HL-60 (cell line): ENCODE measurements around the gene BSG.
"Not testable (repeated sequence)": the region's sequence is repeated elsewhere in the genome, so short reads cannot be mapped to it uniquely, and the experiment has no call there.

Experiments used
- GABPA ChIP-seq: IDR thresholded peaks from 2 replicates; pipeline ENCODE4 v1.6.1; 2012; ENCODE audit warnings: low read depth
- POLR2AphosphoS5 ChIP-seq: IDR thresholded peaks from 2 replicates; pipeline ENCODE4 v1.6.1; 2012; ENCODE audit warnings: low read depth
- SPI1 ChIP-seq: IDR thresholded peaks from 2 replicates; pipeline ENCODE4 v1.6.1; 2012; ENCODE audit warnings: low read depth, mild to moderate bottlenecking, borderline replicate concordance
- TF ChIP-seq, protein P1 (sequence below): IDR thresholded peaks from 2 replicates; pipeline ENCODE4 v1.6.1; 2012; ENCODE audit warnings: low read depth; ENCODE audit not compliant: insufficient replicate concordance
- TF ChIP-seq, protein P2 (sequence below): IDR thresholded peaks from one replicate; pipeline ENCODE4 v1.5.1; 2011; ENCODE audit warnings: low read length, control low read depth, inconsistent platforms; ENCODE audit not compliant: insufficient read depth

DNA sequence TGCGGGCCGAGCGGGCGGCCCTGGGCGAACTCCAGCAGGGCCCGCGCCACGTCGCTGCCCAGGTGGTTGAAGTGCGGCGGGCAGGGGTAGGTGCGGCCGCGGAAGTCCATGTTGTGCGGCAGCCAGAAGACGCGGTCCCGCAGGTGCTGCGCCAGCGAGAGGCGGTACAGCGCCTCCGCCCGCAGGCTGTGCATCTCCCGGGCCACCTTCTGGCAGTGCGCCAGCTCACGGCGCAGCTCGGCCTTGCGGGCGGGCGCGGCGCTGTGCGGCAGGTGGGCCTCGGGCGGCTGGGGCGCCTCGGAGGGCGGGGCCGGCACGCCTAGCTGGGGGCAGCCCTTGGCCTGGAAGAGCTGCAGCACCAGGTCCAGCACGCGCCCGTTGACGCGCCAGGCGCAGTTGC, 48.8 kb downstream of the BSG start:
- TF ChIP-seq, protein P1, sequence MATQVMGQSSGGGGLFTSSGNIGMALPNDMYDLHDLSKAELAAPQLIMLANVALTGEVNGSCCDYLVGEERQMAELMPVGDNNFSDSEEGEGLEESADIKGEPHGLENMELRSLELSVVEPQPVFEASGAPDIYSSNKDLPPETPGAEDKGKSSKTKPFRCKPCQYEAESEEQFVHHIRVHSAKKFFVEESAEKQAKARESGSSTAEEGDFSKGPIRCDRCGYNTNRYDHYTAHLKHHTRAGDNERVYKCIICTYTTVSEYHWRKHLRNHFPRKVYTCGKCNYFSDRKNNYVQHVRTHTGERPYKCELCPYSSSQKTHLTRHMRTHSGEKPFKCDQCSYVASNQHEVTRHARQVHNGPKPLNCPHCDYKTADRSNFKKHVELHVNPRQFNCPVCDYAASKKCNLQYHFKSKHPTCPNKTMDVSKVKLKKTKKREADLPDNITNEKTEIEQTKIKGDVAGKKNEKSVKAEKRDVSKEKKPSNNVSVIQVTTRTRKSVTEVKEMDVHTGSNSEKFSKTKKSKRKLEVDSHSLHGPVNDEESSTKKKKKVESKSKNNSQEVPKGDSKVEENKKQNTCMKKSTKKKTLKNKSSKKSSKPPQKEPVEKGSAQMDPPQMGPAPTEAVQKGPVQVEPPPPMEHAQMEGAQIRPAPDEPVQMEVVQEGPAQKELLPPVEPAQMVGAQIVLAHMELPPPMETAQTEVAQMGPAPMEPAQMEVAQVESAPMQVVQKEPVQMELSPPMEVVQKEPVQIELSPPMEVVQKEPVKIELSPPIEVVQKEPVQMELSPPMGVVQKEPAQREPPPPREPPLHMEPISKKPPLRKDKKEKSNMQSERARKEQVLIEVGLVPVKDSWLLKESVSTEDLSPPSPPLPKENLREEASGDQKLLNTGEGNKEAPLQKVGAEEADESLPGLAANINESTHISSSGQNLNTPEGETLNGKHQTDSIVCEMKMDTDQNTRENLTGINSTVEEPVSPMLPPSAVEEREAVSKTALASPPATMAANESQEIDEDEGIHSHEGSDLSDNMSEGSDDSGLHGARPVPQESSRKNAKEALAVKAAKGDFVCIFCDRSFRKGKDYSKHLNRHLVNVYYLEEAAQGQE, result not testable (repeated sequence)
- TF ChIP-seq POLR2AphosphoS5, GABPA, SPI1: not testable (repeated sequence)
- TF ChIP-seq, protein P2, sequence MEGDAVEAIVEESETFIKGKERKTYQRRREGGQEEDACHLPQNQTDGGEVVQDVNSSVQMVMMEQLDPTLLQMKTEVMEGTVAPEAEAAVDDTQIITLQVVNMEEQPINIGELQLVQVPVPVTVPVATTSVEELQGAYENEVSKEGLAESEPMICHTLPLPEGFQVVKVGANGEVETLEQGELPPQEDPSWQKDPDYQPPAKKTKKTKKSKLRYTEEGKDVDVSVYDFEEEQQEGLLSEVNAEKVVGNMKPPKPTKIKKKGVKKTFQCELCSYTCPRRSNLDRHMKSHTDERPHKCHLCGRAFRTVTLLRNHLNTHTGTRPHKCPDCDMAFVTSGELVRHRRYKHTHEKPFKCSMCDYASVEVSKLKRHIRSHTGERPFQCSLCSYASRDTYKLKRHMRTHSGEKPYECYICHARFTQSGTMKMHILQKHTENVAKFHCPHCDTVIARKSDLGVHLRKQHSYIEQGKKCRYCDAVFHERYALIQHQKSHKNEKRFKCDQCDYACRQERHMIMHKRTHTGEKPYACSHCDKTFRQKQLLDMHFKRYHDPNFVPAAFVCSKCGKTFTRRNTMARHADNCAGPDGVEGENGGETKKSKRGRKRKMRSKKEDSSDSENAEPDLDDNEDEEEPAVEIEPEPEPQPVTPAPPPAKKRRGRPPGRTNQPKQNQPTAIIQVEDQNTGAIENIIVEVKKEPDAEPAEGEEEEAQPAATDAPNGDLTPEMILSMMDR, result not testable (repeated sequence)
